OCI-LY1 (cell line): ENCODE results near the gene CCIN.

Experiments used
- H2AFZ ChIP-seq: fragments of 200-600 bp; sonication (generic), shearing (Covaris generic); 2 replicates; pipeline ENCODE4 v1.6.0; 2014; ENCODE audit warnings: antibody characterized with exemption, mild to moderate bottlenecking, low read length
- H3F3A ChIP-seq: fragments of 200-600 bp; sonication (generic), shearing (Covaris generic); 2 replicates; pipeline ENCODE4 v1.6.0; 2014; ENCODE audit warnings: mild to moderate bottlenecking, antibody characterized with exemption, low read length, moderate library complexity; ENCODE audit not compliant: insufficient read depth
- H3K27ac ChIP-seq: fragments of 200-600 bp; sonication (generic); 2 replicates; pipeline ENCODE4 v1.5.1; 2014; ENCODE audit warnings: low read length, mixed run types, mild to moderate bottlenecking, low read depth; ENCODE audit not compliant: poor library complexity, severe bottlenecking
- H3K27me3 ChIP-seq: fragments of 200-600 bp; sonication (generic); 2 replicates; pipeline ENCODE4 v1.6.0; 2014; ENCODE audit warnings: antibody characterized with exemption, mild to moderate bottlenecking, low read length, moderate library complexity; ENCODE audit not compliant: insufficient read depth
- H3K36me3 ChIP-seq: fragments of 200-600 bp; sonication (generic); 2 replicates; pipeline ENCODE4 v1.6.1; 2014; ENCODE audit warnings: mild to moderate bottlenecking, antibody characterized with exemption, low read length, moderate library complexity, mixed read lengths; ENCODE audit not compliant: insufficient read depth
- H3K4me1 ChIP-seq: fragments of 200-600 bp; sonication (generic); 2 replicates; pipeline ENCODE4 v1.5.1; 2014; ENCODE audit warnings: mild to moderate bottlenecking, low read length, moderate library complexity; ENCODE audit not compliant: insufficient read depth, severe bottlenecking
- H3K4me2 ChIP-seq: fragments of 200-600 bp; sonication (generic), shearing (Covaris generic); 2 replicates; pipeline ENCODE4 v1.6.1; 2014; ENCODE audit warnings: low read length
- H3K4me3 ChIP-seq: fragments of 200-600 bp; sonication (generic); 2 replicates; pipeline ENCODE4 v1.5.1; 2014; ENCODE audit warnings: low read length, low read depth, mild to moderate bottlenecking, mixed read lengths; ENCODE audit not compliant: poor library complexity, severe bottlenecking
- H3K79me2 ChIP-seq: fragments of 200-600 bp; shearing (Covaris generic); 2 replicates; pipeline ENCODE4 v1.6.1; 2016; ENCODE audit warnings: mixed run types, low read length, mixed read lengths; ENCODE audit not compliant: insufficient read depth
- H3K9ac ChIP-seq: fragments of 200-600 bp; sonication (generic), shearing (Covaris generic); 2 replicates; pipeline ENCODE4 v1.6.1; 2014; ENCODE audit warnings: mild to moderate bottlenecking, low read length, mixed read lengths
- H3K9me2 ChIP-seq: fragments of 200-600 bp; sonication (generic), shearing (Covaris generic); 2 replicates; pipeline ENCODE4 v1.6.1; 2014; ENCODE audit warnings: low read depth, mild to moderate bottlenecking, low read length, mixed read lengths
- H3K9me3 ChIP-seq: fragments of 200-600 bp; shearing (Covaris generic); 2 replicates; pipeline ENCODE4 v1.6.1; 2014; ENCODE audit warnings: low read length, mixed read lengths
- H4K20me1 ChIP-seq: fragments of 200-600 bp; sonication (generic), shearing (Covaris generic); 2 replicates; pipeline ENCODE4 v1.6.0; 2016; ENCODE audit warnings: mild to moderate bottlenecking, low read length; ENCODE audit not compliant: insufficient read depth
- CTCF ChIP-seq: fragments of 200-600 bp; sonication (generic), shearing (Covaris generic); IDR thresholded peaks from 2 replicates; pipeline ENCODE4 v1.5.1; 2017; ENCODE audit warnings: mild to moderate bottlenecking, antibody characterized with exemption, low read length, moderate library complexity, mixed read lengths
- EZH2 ChIP-seq: fragments of 200-600 bp; sonication (generic), shearing (Covaris generic); IDR thresholded peaks from 2 replicates; pipeline ENCODE4 v1.8.0; 2017; ENCODE audit warnings: borderline replicate concordance, mixed run types, mild to moderate bottlenecking, antibody characterized with exemption, low read length, moderate library complexity, mixed read lengths

The CCIN gene

GRCh38 chr9:36126016-36126730 lies 43.0 kb upstream of the CCIN start:
- Histone ChIP-seq H3K9me2 (no peaks in the 10 kb centered on the region), H3K4me2 (no peak overlapping the region), H3K79me2 (no peaks in the 10 kb centered on the region), H3K9ac (no peak overlapping the region), H3K9me3 (no peaks in the 10 kb centered on the region), H2AFZ (no peak overlapping the region), H3F3A (no peaks in the 10 kb centered on the region), H3K27ac (no peak overlapping the region), H4K20me1 (no peaks in the 10 kb centered on the region), H3K27me3 (no peaks in the 10 kb centered on the region), H3K36me3 (no peaks in the 10 kb centered on the region), H3K4me3 (no peak overlapping the region), H3K4me1 (no peaks in the 10 kb centered on the region)
- TF ChIP-seq EZH2 (no peak), CTCF (no peak)

GRCh38 chr9:36127652-36128244 lies 41.4 kb upstream of the CCIN start:
- H3K27me3 ChIP-seq: no peaks in the 10 kb centered on the region

GRCh38 chr9:36128349-36128748 lies 40.8 kb upstream of the CCIN start:
- H3K4me2 ChIP-seq: no peak overlapping the region
- no peak overlapping the region for H3K9ac ChIP-seq
- no peaks in the 10 kb centered on the region for H3K79me2 ChIP-seq

More at GRCh38 chr9:36127652-36128244, 41.4 kb upstream of the CCIN start:
- no peaks in the 10 kb centered on the region for H3K36me3 ChIP-seq
- no peaks in the 10 kb centered on the region for H3K79me2 ChIP-seq
- H3K4me1 ChIP-seq: no peaks in the 10 kb centered on the region
- H3K9ac ChIP-seq: no peak overlapping the region
- H3K4me2 ChIP-seq: no peak overlapping the region
- H2AFZ ChIP-seq: no peak overlapping the region
- no peak overlapping the region for H3K27ac ChIP-seq
- H4K20me1 ChIP-seq: no peaks in the 10 kb centered on the region
- no peak overlapping the region for H3K4me3 ChIP-seq
- TF ChIP-seq EZH2 (no peak), CTCF (no peak)
- no peaks in the 10 kb centered on the region for H3F3A ChIP-seq
- no peaks in the 10 kb centered on the region for H3K9me2 ChIP-seq
- H3K9me3 ChIP-seq: no peaks in the 10 kb centered on the region

More at GRCh38 chr9:36128349-36128748, 40.8 kb upstream of the CCIN start:
- H3F3A ChIP-seq: no peaks in the 10 kb centered on the region
- H3K36me3 ChIP-seq: no peaks in the 10 kb centered on the region
- H3K27me3 ChIP-seq: no peaks in the 10 kb centered on the region
- H3K4me3 ChIP-seq: no peak overlapping the region
- no peak overlapping the region for H3K27ac ChIP-seq
- TF ChIP-seq EZH2: no peak
- no peak for TF ChIP-seq CTCF
- no peaks in the 10 kb centered on the region for H3K9me3 ChIP-seq
- no peaks in the 10 kb centered on the region for H3K9me2 ChIP-seq
- no peak overlapping the region for H2AFZ ChIP-seq
- H4K20me1 ChIP-seq: no peaks in the 10 kb centered on the region
- H3K4me1 ChIP-seq: no peaks in the 10 kb centered on the region
